ENCODE results near the gene KYAT1. TPM values are rescaled to one million over a fixed set of nuclear protein-coding genes. Genes with fewer than 3 reads are reported as not detected.

Gene KYAT1
- total RNA-seq, 1 experiment from 2014 or later: 14.6 TPM

DNA sequence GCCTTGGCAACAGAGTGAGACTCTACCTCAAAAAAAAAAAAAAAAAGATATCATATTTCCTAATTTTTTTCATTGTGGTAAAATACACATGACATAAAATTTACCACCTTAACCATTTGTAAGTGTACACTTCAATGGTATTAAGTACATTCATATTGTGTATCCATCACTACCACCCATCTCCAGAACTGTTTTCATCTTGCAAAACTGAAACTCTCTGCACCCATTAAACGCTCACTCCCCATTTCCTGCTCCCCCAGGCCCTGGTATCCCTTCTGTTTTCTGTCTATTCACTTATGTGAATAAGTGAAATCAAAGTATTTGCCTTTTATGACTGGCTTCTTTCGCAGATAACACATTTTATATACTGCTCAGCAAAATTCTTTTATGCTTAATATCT is 13.0 kb upstream of the KYAT1 start:
- Histone ChIP-seq H3K27me3 (ENCODE audit: insufficient read depth, low read length) (no peaks in the 10 kb centered on the region), H2BK20ac (ENCODE audit: low read depth, low read length, poor library complexity, severe bottlenecking) (no peak overlapping the region), H3K9me3 (ENCODE audit: control insufficient read depth, low read depth, low read length) (no peaks in the 10 kb centered on the region), H2AK5ac (ENCODE audit: insufficient read length, low read length) (no peak overlapping the region), H3T11ph (ENCODE audit: low read length) (no peak overlapping the region), H3K79me2 (ENCODE audit: insufficient read depth, low read length) (peaks cover 10% of the 10 kb centered on the region; the same call in 1 of the 2 replicates), H3K56ac (ENCODE audit: insufficient read length, low read depth, low read length) (no peak overlapping the region), H2BK15ac (ENCODE audit: low read depth, low read length) (no peak overlapping the region), H3K23me2 (ENCODE audit: insufficient read length, low read depth, low read length, poor library complexity, severe bottlenecking) (no peaks in the 10 kb centered on the region), H3K4ac (ENCODE audit: low read depth, low read length) (no peak overlapping the region), H3K14ac (ENCODE audit: insufficient read depth, low read length) (no peak overlapping the region), H2BK12ac (ENCODE audit: insufficient read length, low read depth, low read length) (no peak overlapping the region), H3K27ac (ENCODE audit: insufficient read length, low read depth, low read length) (no peak overlapping the region), H3K4me1 (ENCODE audit: insufficient read depth, low read length) (no peaks in the 10 kb centered on the region; the same call in 1 of the 2 replicates), H3K4me2 (ENCODE audit: insufficient read depth, insufficient read length, low read length) (no peak overlapping the region), H2BK5ac (ENCODE audit: insufficient read length, low read length) (no peak overlapping the region), H3K79me1 (ENCODE audit: insufficient read depth, low read depth, low read length, poor library complexity, severe bottlenecking) (no peaks in the 10 kb centered on the region), H3K23ac (ENCODE audit: insufficient read length, low read depth, low read length) (no peak overlapping the region), H4K20me1 (ENCODE audit: control insufficient read depth, insufficient read depth, insufficient read length) (no peaks in the 10 kb centered on the region), H3K9ac (ENCODE audit: extremely low read depth, insufficient read length, low read length) (no peak overlapping the region), H3K18ac (ENCODE audit: insufficient read length, low read depth, low read length) (no peak overlapping the region), H4K5ac (ENCODE audit: insufficient read length, low read depth, low read length) (no peak overlapping the region), H2AFZ (ENCODE audit: low read length) (no peak overlapping the region), H4K91ac (ENCODE audit: insufficient read length, low read depth, low read length) (no peak overlapping the region), H2BK120ac (ENCODE audit: low read depth, low read length, poor library complexity, severe bottlenecking) (no peak overlapping the region), H4K8ac (replicated peaks; ENCODE audit: insufficient read length, low read depth, low read length) (no peak overlapping the region)
- Mint-ChIP-seq H3K4me1 (peaks cover 15 to 25% of the 10 kb centered on the region in 2 experiments), H3K36me3 (ENCODE audit: insufficient read depth in 1 of 3, low read depth in 3 of 3) (peaks cover 24 to 46% (median 34%) of the 10 kb centered on the region in 3 experiments), H3K4me3 (no peak overlapping the region; a peak in 1 of 5 replicates), H3K27me3 (ENCODE audit: low read depth) (no peaks in the 10 kb centered on the region), H3K9me3 (no peaks in the 10 kb centered on the region), H3K27ac (peak overlapping the region; percentile 22 to 90 (median 44); a peak in 3 of 7 replicates)
- DNase-seq: no peak
- TF ChIP-seq, protein P1, sequence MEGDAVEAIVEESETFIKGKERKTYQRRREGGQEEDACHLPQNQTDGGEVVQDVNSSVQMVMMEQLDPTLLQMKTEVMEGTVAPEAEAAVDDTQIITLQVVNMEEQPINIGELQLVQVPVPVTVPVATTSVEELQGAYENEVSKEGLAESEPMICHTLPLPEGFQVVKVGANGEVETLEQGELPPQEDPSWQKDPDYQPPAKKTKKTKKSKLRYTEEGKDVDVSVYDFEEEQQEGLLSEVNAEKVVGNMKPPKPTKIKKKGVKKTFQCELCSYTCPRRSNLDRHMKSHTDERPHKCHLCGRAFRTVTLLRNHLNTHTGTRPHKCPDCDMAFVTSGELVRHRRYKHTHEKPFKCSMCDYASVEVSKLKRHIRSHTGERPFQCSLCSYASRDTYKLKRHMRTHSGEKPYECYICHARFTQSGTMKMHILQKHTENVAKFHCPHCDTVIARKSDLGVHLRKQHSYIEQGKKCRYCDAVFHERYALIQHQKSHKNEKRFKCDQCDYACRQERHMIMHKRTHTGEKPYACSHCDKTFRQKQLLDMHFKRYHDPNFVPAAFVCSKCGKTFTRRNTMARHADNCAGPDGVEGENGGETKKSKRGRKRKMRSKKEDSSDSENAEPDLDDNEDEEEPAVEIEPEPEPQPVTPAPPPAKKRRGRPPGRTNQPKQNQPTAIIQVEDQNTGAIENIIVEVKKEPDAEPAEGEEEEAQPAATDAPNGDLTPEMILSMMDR (conservative IDR thresholded peaks at IDR 0.05): no peak
- WGBS (ENCODE audit: extremely low coverage, insufficient read length, low lambda C conversion rate): no CpG with 5 or more reads among the region's 2 CpGs
